AG10803 (cell line): ENCODE measurements around the gene MRPL11.

ENCODE experiments used
- DNase-seq: peaks from one replicate; pipeline ENCODE4 v3.0.0; 2010; ENCODE audit warnings: low read depth
- H3K4me3 ChIP-seq: 2 replicates; pipeline ENCODE4 v1.5.1; 2011; ENCODE audit warnings: mild to moderate bottlenecking, low read length, control low read depth
- TF ChIP-seq, protein P1 (sequence below): conservative IDR thresholded peaks from 2 replicates; pipeline ENCODE4 v1.5.1; 2011; ENCODE audit warnings: mild to moderate bottlenecking, low read length, control low read depth, inconsistent platforms

Gene MRPL11

GRCh38 chr11:66417000-66417399 is 21.6 kb downstream of the MRPL11 start:
- TF ChIP-seq, protein P1, sequence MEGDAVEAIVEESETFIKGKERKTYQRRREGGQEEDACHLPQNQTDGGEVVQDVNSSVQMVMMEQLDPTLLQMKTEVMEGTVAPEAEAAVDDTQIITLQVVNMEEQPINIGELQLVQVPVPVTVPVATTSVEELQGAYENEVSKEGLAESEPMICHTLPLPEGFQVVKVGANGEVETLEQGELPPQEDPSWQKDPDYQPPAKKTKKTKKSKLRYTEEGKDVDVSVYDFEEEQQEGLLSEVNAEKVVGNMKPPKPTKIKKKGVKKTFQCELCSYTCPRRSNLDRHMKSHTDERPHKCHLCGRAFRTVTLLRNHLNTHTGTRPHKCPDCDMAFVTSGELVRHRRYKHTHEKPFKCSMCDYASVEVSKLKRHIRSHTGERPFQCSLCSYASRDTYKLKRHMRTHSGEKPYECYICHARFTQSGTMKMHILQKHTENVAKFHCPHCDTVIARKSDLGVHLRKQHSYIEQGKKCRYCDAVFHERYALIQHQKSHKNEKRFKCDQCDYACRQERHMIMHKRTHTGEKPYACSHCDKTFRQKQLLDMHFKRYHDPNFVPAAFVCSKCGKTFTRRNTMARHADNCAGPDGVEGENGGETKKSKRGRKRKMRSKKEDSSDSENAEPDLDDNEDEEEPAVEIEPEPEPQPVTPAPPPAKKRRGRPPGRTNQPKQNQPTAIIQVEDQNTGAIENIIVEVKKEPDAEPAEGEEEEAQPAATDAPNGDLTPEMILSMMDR = no peak
- no peak overlapping the region for H3K4me3 ChIP-seq
- DNase-seq = no peak

DNA sequence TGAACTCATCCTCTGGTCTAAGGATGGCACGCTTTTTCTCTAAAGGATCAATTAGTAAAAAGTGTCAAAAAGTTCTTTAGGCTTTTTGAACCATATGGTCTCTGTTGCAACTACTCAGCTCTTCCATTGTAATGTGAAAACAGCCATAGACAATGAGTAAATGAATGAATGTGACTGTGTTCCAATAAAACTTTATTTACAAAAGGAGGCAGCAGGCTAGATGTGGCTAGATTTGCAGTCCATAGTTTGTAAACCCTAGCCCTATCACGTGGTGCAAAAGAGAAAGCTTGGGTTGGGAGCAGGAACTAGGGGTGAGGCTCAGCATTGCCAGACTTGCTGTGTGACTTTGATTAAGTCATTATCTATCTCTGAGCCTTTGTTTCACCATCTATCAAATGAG is 23.2 kb downstream of the MRPL11 start:
- H3K4me3 ChIP-seq = no peak overlapping the region
- no peak for DNase-seq
- TF ChIP-seq, protein P1 = no peak

DNA sequence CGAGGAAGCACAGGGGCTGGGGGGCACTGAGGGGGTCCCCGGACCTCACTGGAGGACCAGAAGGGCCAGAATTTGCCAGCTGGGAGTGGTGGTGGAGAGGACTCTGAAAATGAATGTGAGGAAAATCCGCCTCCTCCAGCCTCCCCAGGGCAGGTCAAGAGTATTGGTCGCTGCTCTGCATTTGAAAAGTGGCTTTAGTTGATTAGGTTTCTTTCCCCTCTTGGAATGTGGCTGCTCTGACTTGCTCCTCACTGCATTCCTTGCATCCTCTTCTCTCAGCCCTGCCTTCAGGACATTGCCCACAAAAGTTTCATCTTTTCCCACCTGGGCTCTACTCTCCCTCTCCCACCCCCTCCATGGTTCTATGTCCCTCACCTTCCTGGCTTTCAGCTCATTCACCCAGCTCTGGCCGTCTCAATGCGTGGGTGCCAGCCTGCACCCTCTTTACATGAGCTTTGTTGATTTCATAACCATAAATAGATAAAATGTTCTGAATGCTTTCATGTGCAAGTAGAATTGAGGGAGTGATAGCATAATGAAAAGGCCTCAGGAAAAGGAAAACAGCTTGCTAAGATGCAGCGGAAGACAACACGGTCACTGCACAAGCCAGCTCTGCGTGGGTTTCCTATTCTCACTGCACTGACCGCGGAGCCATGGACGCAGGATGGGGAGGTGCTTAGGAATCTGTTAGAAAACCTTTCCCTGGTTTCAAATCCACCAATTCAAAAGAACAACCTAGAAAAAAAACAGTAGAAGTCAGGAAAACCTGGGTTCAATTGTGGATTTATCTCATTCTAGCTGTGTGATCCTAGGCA is 24.3 kb downstream of the MRPL11 start:
- H3K4me3 ChIP-seq = no peak overlapping the region
- TF ChIP-seq, protein P1 = no peak
- DNase-seq = no peak

- no peak overlapping the region for H3K4me3 ChIP-seq
- TF ChIP-seq, protein P1 = no peak
- DNase-seq = no peak
Measured at GRCh38 chr11:66413167-66413566, 25.5 kb downstream of the MRPL11 start.

GRCh38 chr11:66412110-66412509 is 26.5 kb downstream of the MRPL11 start:
- TF ChIP-seq, protein P1 = no peak
- DNase-seq = no peak
- H3K4me3 ChIP-seq = no peak overlapping the region

DNA sequence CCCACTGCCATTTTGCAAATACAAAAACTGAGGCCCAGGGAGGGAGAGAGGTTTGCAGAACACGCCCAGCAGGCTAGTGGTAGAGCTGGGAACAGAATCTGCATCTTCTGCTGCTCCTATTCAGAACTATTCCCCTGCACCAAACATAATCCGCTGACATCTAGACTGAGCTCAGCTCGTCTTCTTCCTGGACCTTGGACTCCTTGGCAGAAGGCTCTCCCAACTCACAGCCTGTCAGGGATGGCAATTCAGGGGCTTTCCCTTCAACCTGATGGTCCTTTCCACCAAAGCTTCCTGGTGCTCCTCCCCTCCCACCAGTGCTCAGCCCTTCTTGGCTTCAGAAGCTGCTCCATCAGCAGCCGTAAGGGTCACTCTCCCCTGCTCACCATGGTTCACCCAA is 27.3 kb downstream of the MRPL11 start:
- no peak for DNase-seq
- no peak overlapping the region for H3K4me3 ChIP-seq
- TF ChIP-seq, protein P1 = no peak

- DNase-seq = no peak
Measured at GRCh38 chr11:66410191-66410590, 28.5 kb downstream of the MRPL11 start.

More at GRCh38 chr11:66410191-66410590, 28.5 kb downstream of the MRPL11 start:
- TF ChIP-seq, protein P1 = no peak
- H3K4me3 ChIP-seq = no peak overlapping the region
